ENCODE results near the gene NAMPT.
"Not testable (repeated sequence)": the region's sequence is repeated elsewhere in the genome, so short reads cannot be mapped to it uniquely, and the experiment has no call there.

NAMPT gene

DNA sequence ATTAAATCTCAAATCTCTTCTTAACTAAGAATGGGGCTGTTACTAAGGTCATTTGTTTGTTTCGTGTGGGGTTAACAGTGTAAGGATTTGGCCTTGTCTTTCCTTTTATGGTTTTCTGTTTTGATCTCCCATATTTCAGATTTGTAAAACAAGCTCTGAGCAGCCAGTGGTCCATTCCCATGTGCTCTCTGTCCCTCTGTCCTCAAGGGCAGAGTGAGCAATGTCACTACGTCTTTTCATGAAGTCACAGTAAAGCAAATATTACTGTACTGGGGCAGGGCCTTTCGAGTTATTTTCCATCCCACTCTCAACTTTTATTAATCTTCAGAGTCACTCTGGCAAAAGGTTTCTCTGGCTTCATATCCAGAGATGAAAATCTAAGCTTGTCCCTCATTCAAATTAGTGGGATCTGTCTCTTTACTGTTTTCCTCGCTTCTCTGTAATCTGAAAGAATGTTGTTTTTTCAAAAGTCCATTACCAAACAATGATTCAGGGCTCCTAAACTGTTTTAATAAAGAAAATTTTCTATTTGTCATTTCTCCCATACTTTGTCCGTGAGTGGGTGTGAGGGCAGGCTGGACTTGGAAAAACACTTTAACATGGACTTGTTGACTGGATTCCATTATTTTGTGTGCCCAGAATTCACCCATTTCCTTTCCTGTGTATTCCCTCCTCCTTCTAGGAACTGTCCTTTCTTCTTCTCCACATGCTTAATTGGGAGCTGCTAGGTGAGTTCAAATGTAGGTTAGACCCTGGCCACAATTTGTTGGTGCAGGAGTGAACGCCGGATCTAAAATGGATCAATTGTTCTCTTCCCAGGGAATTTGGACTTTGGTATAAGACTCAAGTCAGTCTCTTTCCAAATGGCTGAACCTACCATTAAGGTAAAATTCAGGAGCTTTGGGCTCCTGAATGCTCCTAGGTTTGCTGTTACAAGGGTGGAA lies 42.1 kb upstream of the NAMPT start:
- TF ChIP-seq, protein P1, sequence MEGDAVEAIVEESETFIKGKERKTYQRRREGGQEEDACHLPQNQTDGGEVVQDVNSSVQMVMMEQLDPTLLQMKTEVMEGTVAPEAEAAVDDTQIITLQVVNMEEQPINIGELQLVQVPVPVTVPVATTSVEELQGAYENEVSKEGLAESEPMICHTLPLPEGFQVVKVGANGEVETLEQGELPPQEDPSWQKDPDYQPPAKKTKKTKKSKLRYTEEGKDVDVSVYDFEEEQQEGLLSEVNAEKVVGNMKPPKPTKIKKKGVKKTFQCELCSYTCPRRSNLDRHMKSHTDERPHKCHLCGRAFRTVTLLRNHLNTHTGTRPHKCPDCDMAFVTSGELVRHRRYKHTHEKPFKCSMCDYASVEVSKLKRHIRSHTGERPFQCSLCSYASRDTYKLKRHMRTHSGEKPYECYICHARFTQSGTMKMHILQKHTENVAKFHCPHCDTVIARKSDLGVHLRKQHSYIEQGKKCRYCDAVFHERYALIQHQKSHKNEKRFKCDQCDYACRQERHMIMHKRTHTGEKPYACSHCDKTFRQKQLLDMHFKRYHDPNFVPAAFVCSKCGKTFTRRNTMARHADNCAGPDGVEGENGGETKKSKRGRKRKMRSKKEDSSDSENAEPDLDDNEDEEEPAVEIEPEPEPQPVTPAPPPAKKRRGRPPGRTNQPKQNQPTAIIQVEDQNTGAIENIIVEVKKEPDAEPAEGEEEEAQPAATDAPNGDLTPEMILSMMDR (conservative IDR thresholded peaks at IDR 0.05) = no peak
- H3K27ac ChIP-seq = no peak overlapping the region

DNA sequence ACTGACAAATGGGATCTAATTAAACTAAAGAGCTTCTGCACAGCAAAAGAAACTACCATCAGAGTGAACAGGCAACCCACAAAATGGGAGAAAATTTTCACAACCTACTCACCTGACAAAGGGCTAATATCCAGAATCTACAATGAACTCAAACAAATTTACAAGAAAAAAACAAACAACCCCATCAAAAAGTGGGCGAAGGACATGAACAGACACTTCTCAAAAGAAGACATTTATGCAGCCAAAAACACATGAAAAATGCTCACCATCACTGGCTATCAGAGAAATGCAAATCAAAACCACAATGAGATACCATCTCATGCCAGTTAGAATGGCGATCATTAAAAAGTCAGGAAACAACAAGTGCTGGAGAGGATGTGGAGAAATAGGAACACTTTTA lies 39.7 kb upstream of the NAMPT start:
- not testable (repeated sequence) for H3K27ac ChIP-seq

DNA sequence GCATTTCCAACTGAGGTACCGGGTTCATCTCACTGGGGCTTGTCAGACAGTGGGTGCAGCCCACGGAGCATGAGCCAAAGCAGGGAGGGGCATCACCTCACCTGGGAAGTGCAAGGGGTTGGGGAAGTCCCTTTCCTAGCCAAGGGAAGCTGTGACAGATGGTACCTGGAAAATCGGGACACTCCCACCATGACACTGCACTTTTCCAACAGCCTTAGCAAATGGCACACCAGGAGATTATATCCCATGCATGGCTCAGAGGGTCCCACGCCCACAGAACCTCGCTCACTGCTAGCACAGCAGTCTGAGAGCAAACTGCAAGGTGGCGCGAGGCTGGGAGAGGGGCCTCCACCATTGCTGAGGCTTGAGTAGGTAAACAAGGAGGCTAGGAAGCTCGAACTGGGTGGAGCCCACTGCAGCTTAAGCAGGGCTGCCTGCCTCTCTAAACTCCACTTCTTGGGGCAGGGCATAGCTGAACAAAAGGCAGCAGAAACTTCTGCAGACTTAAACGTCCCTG lies 35.5 kb upstream of the NAMPT start:
- not testable (repeated sequence) for H3K27ac ChIP-seq

DNA sequence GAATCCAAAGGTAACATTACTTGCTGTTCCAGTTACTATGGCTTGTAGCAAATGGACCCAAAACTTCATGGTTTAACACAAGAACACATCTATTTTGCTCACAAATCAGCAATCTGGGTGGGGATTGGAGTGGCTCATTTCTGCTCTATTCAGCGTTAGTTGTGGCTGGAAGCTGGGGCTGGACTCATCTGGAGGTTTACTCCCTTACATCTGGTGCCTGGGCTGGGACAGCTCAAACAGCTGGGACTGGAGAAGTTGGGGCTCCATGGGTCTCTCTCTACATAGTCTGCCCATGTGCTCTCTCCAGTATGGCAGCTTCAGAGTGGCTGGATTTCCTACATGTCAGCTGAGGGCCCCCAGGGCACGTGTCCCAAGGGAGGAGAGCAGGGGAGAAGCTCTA lies 33.7 kb upstream of the NAMPT start:
- TF ChIP-seq, protein P1 (conservative IDR thresholded peaks at IDR 0.05) = no peak
- no peak overlapping the region for H3K27ac ChIP-seq

DNA sequence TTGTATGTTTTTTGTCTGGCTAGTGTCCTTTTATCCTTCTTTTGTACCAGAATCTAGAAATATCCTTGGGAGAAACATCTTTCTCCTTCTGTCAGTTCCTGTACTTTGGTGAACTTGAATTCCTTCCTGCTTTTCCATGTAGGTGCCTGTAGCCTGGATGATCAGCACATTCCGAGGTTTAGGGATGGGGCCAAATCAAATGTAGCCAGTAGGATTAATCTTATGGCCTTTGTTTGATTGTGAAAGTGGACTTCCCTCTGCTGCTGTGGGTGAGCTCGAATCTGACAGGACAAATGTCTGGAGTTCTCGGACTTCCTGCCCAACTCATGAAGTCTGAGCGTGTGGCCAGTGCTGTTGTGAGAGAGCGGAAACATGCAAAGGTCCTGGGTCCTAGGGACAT lies 33.2 kb upstream of the NAMPT start:
- TF ChIP-seq, protein P1 (conservative IDR thresholded peaks at IDR 0.05) = no peak
- no peak overlapping the region for H3K27ac ChIP-seq

DNA sequence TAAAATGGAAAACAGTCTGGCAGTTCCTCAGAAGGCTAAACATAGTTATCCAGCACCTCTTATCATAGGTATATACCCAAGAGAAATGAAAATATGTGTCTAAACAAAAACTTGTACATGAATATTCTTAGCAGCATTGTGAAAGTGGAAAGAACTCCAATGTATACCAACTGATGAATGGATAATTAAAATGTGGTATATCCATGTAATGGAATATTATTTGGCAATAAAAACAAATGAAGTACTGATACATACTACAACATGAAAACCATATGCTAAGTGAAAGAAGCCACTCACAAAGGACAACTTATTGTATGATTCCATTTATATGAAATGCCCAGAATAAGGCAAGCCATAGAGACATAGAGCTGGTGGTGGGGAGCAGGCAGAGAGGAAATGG lies 32.2 kb upstream of the NAMPT start:
- no peak overlapping the region for H3K27ac ChIP-seq
- TF ChIP-seq, protein P1 (conservative IDR thresholded peaks at IDR 0.05) = no peak

DNA sequence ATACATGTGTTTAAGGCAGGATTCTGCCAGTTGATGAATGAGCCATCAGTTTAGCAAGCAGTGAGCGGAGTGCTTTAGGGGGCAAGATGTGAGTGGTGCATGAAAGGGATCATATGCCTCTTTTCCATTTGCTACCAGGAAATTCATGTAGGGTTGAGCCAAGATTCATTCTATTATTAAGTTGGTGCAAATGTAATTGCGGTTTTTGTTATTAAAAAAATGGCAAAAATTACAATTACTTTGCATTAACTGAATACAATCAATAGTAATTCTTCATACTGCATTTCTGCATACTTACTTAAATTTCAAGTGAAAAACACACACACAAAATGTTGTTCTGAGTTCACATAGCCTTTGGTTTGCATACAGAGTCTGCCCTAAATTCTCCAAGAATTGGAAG lies 30.1 kb upstream of the NAMPT start:
- TF ChIP-seq, protein P1 (conservative IDR thresholded peaks at IDR 0.05) = no peak
- peak overlapping the region; percentile 90 for H3K27ac ChIP-seq

DNA sequence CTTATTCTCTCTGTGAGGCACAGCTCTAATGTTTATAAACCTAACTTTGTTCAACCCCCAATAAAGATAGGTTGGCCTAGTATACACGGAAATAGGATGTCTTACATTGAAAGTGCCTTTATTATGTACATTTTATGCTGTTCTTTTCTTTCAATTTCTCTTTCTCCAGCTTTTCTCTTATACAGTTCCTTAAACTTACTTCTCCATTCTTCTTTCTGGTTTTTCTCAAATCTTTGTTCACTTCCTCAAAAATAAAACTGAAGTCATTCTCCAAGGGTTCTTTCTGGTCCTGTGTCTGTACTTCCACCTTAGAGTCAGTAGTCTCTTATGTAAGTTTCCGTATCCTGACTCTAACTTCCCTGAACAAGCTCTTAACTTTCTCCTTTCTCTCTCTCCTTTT lies 29.2 kb upstream of the NAMPT start:
- TF ChIP-seq, protein P1 (conservative IDR thresholded peaks at IDR 0.05) = no peak
- H3K27ac ChIP-seq = peak overlapping the region; percentile 90

All from VCaP (cell line).